Colon (tissue), 2 donors: ENCODE results near the gene NR2F6.
"Not testable (repeated sequence)": the region's sequence is repeated elsewhere in the genome, so short reads cannot be mapped to it uniquely, and the experiment has no call there.

Experiments used
- FAIRE-seq: peaks from 2 replicates; lab custom pipeline; 2012; peaks lifted over from hg19 to GRCh38; lab: Jason Lieb, UNC
- donor health status: control.
- donor health status: control.

NR2F6 gene

GRCh38 chr19:17245535-17245984, at the start of gene NR2F6:
NR2F6 (minus strand) TSS chr19:17245919; CDS start chr19:17245220, 699 bp downstream.
- FAIRE-seq, result no peak

GRCh38 chr19:17294051-17294891, 48.6 kb upstream of the NR2F6 start:
- no peak for FAIRE-seq

GRCh38 chr19:17293605-17294004, 47.9 kb upstream of the NR2F6 start:
- FAIRE-seq, result no peak

GRCh38 chr19:17292301-17293074, 46.8 kb upstream of the NR2F6 start:
- no peak for FAIRE-seq

GRCh38 chr19:17289489-17289888, 43.8 kb upstream of the NR2F6 start:
- FAIRE-seq, result no peak

- FAIRE-seq, result no peak
Measured at GRCh38 chr19:17286752-17287151, 41.0 kb upstream of the NR2F6 start.

- FAIRE-seq, result no peak
Measured at GRCh38 chr19:17286263-17286662, 40.5 kb upstream of the NR2F6 start.

GRCh38 chr19:17285415-17286135, 39.9 kb upstream of the NR2F6 start:
- no peak for FAIRE-seq

GRCh38 chr19:17283504-17283996, 37.8 kb upstream of the NR2F6 start:
- no peak for FAIRE-seq

- no peak for FAIRE-seq
Measured at GRCh38 chr19:17282488-17283125, 36.9 kb upstream of the NR2F6 start.

GRCh38 chr19:17281391-17282304, 35.9 kb upstream of the NR2F6 start, which contains the start of gene ANKLE1:
ANKLE1 (plus strand) TSS chr19:17281901; CDS start chr19:17281921, 20 bp downstream.
- no peak for FAIRE-seq

- no peak for FAIRE-seq
Measured at GRCh38 chr19:17279436-17279835, 33.7 kb upstream of the NR2F6 start.

GRCh38 chr19:17275441-17276175, 29.9 kb upstream of the NR2F6 start:
- no peak for FAIRE-seq

GRCh38 chr19:17274892-17275291, 29.2 kb upstream of the NR2F6 start:
- not testable (repeated sequence) for FAIRE-seq

- FAIRE-seq, result no peak
Measured at GRCh38 chr19:17268754-17269153, 23.0 kb upstream of the NR2F6 start.

- FAIRE-seq, result peak; percentile 97
Measured at GRCh38 chr19:17266975-17267788, 21.5 kb upstream of the NR2F6 start, which contains the start of gene BABAM1. BABAM1 (plus strand) TSS chr19:17267443; CDS start chr19:17268807, 1,364 bp downstream.

- no peak for FAIRE-seq
Measured at GRCh38 chr19:17266589-17266974, 20.9 kb upstream of the NR2F6 start.

- FAIRE-seq, result no peak
Measured at GRCh38 chr19:17266026-17266425, 20.3 kb upstream of the NR2F6 start.

- no peak for FAIRE-seq
Measured at GRCh38 chr19:17264641-17264979, 18.9 kb upstream of the NR2F6 start, which contains the start of gene USHBP1. USHBP1 (minus strand) TSS chr19:17264745; CDS start chr19:17264299, 446 bp downstream.
